CD8-positive, alpha-beta memory T cell (primary cell): Measurements from ENCODE around the gene FMNL1. TPM values are rescaled to one million over a fixed set of nuclear protein-coding genes. Genes with fewer than 3 reads are reported as not detected.
"Not testable (repeated sequence)": the region's sequence is repeated elsewhere in the genome, so short reads cannot be mapped to it uniquely, and the experiment has no call there.

Experiments used
- CTCF ChIA-PET: fragments of 350-600 bp; sonication (Branson Sonifier 250); formaldehyde crosslinking; loops from one replicate; lab custom pipeline; 2021; ENCODE audit warnings: antibody characterized with exemption; lab: Charles Lee
- POLR2A ChIA-PET: fragments of 350-600 bp; sonication (Branson Sonifier 250); formaldehyde crosslinking; loops from one replicate; lab custom pipeline; 2021; ENCODE audit warnings: antibody characterized with exemption; lab: Charles Lee
- DNase-seq, 5 donors: peaks; one replicate each; pipeline versions ENCODE4 v3.0.0 to v3.0.0-alpha.2; 2020 to 2022; ENCODE audit warnings: mixed read lengths in 1 of 5
- H3K27ac ChIP-seq: one replicate; pipeline ENCODE4 v1.7.0; 2013; ENCODE audit warnings: low read depth, mild to moderate bottlenecking, low read length, moderate library complexity
- H3K27me3 ChIP-seq: 2 replicates; pipeline ENCODE4 v1.7.0; 2013; ENCODE audit warnings: low read length, mild to moderate bottlenecking; ENCODE audit not compliant: insufficient read depth, poor library complexity, severe bottlenecking
- H3K36me3 ChIP-seq: 2 replicates; pipeline ENCODE4 v1.7.0; 2013; ENCODE audit warnings: mild to moderate bottlenecking, low read length, moderate library complexity; ENCODE audit not compliant: insufficient read depth
- H3K4me1 ChIP-seq: 2 replicates; pipeline ENCODE4 v1.7.0; 2013; ENCODE audit warnings: mild to moderate bottlenecking, low read length, moderate library complexity; ENCODE audit not compliant: insufficient read depth
- H3K4me3 ChIP-seq: 2 replicates; pipeline ENCODE4 v1.7.0; 2013; ENCODE audit warnings: mild to moderate bottlenecking, low read length
- H3K9me3 ChIP-seq: 2 replicates; pipeline ENCODE4 v1.7.0; 2013; ENCODE audit warnings: mild to moderate bottlenecking, low read length
- H3K27ac Mint-ChIP-seq, 8 donors: one replicate each; pipeline ENCODE4 v1.8.0; 2020 to 2021; ENCODE audit warnings: mixed read lengths in 8 of 8, mild to moderate bottlenecking in 6 of 8, inconsistent platforms in 3 of 8, moderate library complexity in 3 of 8
- H3K27me3 Mint-ChIP-seq, 2 donors: one replicate each; pipeline ENCODE4 v1.8.0; 2020 to 2021; ENCODE audit warnings: mixed read lengths in 2 of 2, mild to moderate bottlenecking in 1 of 2, moderate library complexity in 1 of 2
- H3K36me3 Mint-ChIP-seq, 3 donors: one replicate each; pipeline ENCODE4 v1.8.0; 2020 to 2021; ENCODE audit warnings: mixed read lengths in 3 of 3, inconsistent platforms in 1 of 3, mild to moderate bottlenecking in 1 of 3
- H3K4me1 Mint-ChIP-seq, 3 donors: one replicate each; pipeline ENCODE4 v1.8.0; 2020 to 2021; ENCODE audit warnings: mixed read lengths in 3 of 3, inconsistent platforms in 1 of 3, mild to moderate bottlenecking in 1 of 3
- H3K4me3 Mint-ChIP-seq, 7 donors: one replicate each; pipeline ENCODE4 v1.8.0; 2020 to 2021; ENCODE audit warnings: mixed read lengths in 7 of 7, mild to moderate bottlenecking in 6 of 7, moderate library complexity in 4 of 7, inconsistent platforms in 2 of 7
- H3K9me3 Mint-ChIP-seq, 5 donors: one replicate each; pipeline ENCODE4 v1.8.0; 2020 to 2022; ENCODE audit warnings: mixed read lengths in 5 of 5, mild to moderate bottlenecking in 3 of 5, moderate library complexity in 2 of 5, inconsistent platforms in 1 of 5
- polyA plus RNA-seq: library from polyadenylated mRNA; unstranded; fragments of 300-500 nt; fragmentation: Illumina TruSeq; gene quantifications from one replicate; pipeline ENCODE4 v1.2.3, GENCODE V29; 2021
- total RNA-seq, 2 experiments: library from RNA; stranded (reverse); gene quantifications; one replicate each; pipeline ENCODE4 v1.2.3, GENCODE V29; 2021

Gene FMNL1
- total and polyA plus RNA-seq, 3 experiments from 2014 or later = 58.6 to 265 (median 260) TPM

DNA sequence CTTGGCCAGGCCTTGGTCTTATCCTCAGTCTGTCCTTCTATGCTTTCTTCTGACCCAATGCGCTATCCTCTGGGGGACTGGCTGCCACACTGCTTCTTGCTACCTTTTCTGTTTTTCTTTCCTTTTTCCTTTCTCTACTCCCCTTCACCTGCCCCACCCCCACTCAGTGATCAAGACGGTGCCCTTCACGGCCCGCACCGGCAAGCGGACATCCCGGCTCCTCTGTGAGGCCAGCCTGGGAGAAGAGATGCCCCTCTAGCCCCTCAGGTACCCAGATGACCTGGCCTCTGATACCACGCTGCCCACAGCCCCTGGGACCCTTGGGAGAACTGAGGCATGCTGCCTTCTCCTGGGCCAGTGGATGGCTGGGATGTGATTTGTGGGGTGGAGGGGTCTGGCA lies 24.7 kb downstream of the FMNL1 start:
- H3K4me1 ChIP-seq = peaks cover 47% of the 10 kb centered on the region
- peak overlapping the region; percentile 93 to 100 (median 97) for H3K27ac Mint-ChIP-seq
- H3K27ac ChIP-seq = peak overlapping the region; percentile 90
- no peak for DNase-seq
- H3K4me3 ChIP-seq = peak overlapping the region; percentile 51
- H3K9me3 Mint-ChIP-seq = no peaks in the 10 kb centered on the region
- no peaks in the 10 kb centered on the region for H3K27me3 Mint-ChIP-seq
- peak overlapping the region; percentile 56 to 88 (median 64) for H3K4me3 Mint-ChIP-seq
- H3K9me3 ChIP-seq = no peaks in the 10 kb centered on the region
- peaks cover 4 to 74% (median 4%) of the 10 kb centered on the region in 3 donors for H3K36me3 Mint-ChIP-seq
- H3K27me3 ChIP-seq = no peaks in the 10 kb centered on the region
- ChIA-PET CTCF (interaction anchor here (1.3 to 5.6 kb wide), 7 partner anchors 11 to 85 kb away, joined by 3 to 74 read pairs (median 19); partner anchors contain the start of genes FMNL1 and HEXIM2), POLR2A (interaction anchor here (1.3 to 10.2 kb wide), 2 partner anchors 22 to 31 kb away, joined by 3 to 189 read pairs; partner anchors contain the start of gene FMNL1)
- H3K36me3 ChIP-seq = peaks cover 47% of the 10 kb centered on the region
- H3K4me1 Mint-ChIP-seq = peaks cover 31 to 67% (median 32%) of the 10 kb centered on the region in 3 donors

DNA sequence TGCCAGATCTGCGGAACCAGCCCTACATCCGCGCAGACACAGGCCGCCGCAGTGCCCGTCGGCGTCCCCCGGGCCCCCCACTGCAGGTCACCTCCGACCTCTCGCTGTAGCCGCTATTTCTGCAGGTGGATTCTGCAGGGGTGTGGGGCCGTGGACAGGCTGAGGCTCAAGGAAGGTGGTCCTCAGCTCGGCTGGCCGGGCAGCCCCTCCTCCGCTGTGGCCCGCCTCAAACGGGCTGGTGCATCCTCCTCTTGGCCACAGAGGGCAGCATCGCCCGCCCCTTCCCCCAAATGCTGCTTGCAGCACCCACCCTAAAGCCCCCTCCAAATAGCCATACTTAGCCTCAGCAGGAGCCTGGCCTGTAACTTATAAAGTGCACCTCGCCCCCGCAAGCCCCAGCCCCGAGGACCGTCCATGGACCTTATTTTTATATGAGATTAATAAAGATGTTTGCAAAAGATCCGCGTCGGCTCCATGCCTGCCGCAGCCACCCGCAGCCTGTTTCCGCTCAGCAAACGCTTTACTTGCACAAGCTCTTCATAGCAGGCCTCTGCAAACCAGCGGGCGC lies 25.3 kb downstream of the FMNL1 start:
- H3K27me3 ChIP-seq = no peaks in the 10 kb centered on the region
- peak overlapping the region; percentile 93 to 100 (median 97) for H3K27ac Mint-ChIP-seq
- H3K4me1 ChIP-seq = peaks cover 49% of the 10 kb centered on the region
- CTCF ChIA-PET = interaction anchor here (0.7 to 5.6 kb wide), 12 partner anchors 11 to 134 kb away, joined by 3 to 74 read pairs (median 8); partner anchors contain the start of genes ACBD4 and FMNL1
- H3K27ac ChIP-seq = peak overlapping the region; percentile 90
- H3K4me1 Mint-ChIP-seq = peaks cover 31 to 69% (median 34%) of the 10 kb centered on the region in 3 donors
- DNase-seq = peak in 1 of 5 donors; percentile 89
- H3K4me3 Mint-ChIP-seq = peak overlapping the region; percentile 85 to 94 (median 88)
- no peaks in the 10 kb centered on the region for H3K9me3 Mint-ChIP-seq
- POLR2A ChIA-PET = interaction anchor here (0.7 to 10.2 kb wide), 7 partner anchors 10 to 163 kb away, joined by 3 to 189 read pairs (median 7); partner anchors contain the start of genes FMNL1, HEXIM2 and MAP3K14
- peaks cover 4 to 77% (median 5%) of the 10 kb centered on the region in 3 donors for H3K36me3 Mint-ChIP-seq
- H3K4me3 ChIP-seq = peak overlapping the region; percentile 51
- H3K36me3 ChIP-seq = peaks cover 46% of the 10 kb centered on the region
- H3K9me3 ChIP-seq = no peaks in the 10 kb centered on the region
- H3K27me3 Mint-ChIP-seq = no peaks in the 10 kb centered on the region

DNA sequence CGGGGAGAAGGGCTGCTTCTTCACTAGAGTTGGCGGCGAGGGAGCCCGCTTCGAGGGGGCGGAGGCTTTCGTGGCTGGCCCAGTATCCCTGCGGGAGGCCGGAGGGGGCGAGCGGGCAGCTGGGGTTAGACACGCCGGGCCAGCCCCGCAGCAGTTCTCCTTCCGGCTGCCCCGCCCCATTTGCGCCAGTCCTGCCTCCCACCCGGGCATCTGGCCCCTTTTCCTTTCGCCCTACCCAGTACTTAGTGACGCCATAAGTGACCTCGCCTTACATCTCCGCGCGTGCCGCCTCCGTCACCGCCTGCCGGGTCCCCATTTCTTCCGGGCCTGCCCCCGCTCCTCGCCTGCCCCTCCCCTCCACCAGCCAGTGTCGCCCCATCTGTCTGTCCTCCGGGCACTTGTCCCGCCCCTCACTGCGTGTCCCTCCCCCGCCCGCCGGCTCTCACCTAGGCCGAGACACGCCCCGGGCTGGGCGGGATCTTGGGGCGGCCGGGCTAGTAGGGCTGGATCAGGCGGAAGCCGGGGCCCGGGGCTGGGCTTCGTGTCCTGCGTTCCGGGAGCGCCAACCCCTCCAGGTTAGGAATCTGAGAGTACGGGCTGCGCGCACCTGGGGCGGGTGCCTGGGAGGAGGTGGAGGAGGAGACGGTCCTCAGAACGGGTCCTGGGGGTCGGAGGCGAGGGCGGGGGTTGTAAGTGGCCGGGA lies 25.9 kb downstream of the FMNL1 start:
- Mint-ChIP-seq H3K27ac (peak overlapping the region; percentile 93 to 100 (median 97)), H3K27me3 (no peaks in the 10 kb centered on the region), H3K4me3 (peak overlapping the region; percentile 85 to 94 (median 88)), H3K36me3 (peaks cover 4 to 74% (median 6%) of the 10 kb centered on the region in 3 donors), H3K9me3 (no peaks in the 10 kb centered on the region), H3K4me1 (peaks cover 31 to 71% (median 40%) of the 10 kb centered on the region in 3 donors)
- Histone ChIP-seq H3K4me3 (peak overlapping the region; percentile 69), H3K4me1 (peaks cover 56% of the 10 kb centered on the region), H3K9me3 (no peaks in the 10 kb centered on the region), H3K36me3 (peaks cover 49% of the 10 kb centered on the region), H3K27me3 (no peaks in the 10 kb centered on the region), H3K27ac (peak overlapping the region; percentile 90)
- ChIA-PET CTCF (interaction anchor here (0.7 to 5.6 kb wide), 13 partner anchors 10 to 133 kb away, joined by 3 to 74 read pairs (median 5); partner anchors contain the start of genes ACBD4 and FMNL1), POLR2A (interaction anchor here (0.7 to 10.2 kb wide), 11 partner anchors 9 to 162 kb away, joined by 3 to 189 read pairs (median 7); partner anchors contain the start of genes FMNL1, HEXIM1, HEXIM2 and MAP3K14)
- DNase-seq = peak; percentile 92 to 99 (median 98)

DNA sequence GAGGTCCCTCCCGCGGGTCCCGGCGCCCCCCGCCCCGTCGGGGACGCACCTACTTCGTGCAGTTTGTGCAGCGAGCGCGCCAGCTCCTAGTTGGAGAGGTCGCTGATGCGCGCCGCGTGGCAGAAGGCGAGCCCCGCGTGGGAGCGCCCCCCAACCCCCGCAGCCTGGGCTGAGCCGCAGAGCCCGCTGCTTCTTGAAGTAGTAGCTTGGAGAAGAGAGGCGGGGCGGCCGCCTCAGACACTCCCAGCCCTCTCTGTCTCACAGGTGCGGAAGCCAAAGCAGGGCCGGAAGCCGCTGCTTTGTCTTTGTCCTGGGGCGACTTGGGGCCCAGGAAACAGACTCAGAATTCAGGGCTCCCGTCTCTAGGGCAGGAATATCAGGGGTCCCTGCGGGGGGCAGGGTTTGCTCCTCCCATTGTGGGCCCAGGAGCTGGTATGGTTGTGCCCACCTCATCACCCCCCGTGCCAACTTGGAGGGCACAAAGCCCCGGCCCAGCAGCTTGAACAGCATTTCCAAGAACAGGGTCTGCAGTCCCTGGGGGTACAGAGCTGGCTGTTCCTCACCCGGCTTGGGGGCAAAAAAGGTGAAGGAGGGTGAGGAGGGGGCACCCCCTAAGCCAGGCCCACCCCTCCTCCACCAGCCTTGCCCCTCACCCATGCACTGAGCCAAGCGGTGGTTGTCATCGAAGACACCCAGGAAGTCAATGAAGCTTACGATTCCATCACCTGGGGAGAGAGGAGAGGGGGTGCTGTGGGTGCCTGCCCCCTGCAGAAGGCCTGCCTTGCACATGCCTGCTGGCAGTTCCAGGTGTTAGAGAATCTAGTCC lies 26.7 kb downstream of the FMNL1 start:
- Mint-ChIP-seq H3K4me3 (peak overlapping the region; percentile 85 to 94 (median 88)), H3K9me3 (no peaks in the 10 kb centered on the region), H3K4me1 (peaks cover 39 to 75% (median 48%) of the 10 kb centered on the region in 3 donors), H3K36me3 (peaks cover 4 to 68% (median 6%) of the 10 kb centered on the region in 3 donors), H3K27ac (peak overlapping the region; percentile 94 to 100 (median 98)), H3K27me3 (no peaks in the 10 kb centered on the region)
- peak; percentile 78 to 91 (median 84) for DNase-seq
- no peaks in the 10 kb centered on the region for H3K9me3 ChIP-seq
- peak overlapping the region; percentile 90 for H3K27ac ChIP-seq
- peaks cover 63% of the 10 kb centered on the region for H3K4me1 ChIP-seq
- no peaks in the 10 kb centered on the region for H3K27me3 ChIP-seq
- H3K36me3 ChIP-seq = peaks cover 43% of the 10 kb centered on the region
- ChIA-PET CTCF (interaction anchor here (0.7 to 5.6 kb wide), 12 partner anchors 10 to 137 kb away, joined by 3 to 74 read pairs (median 8); partner anchors contain the start of genes ACBD4 and FMNL1), POLR2A (interaction anchor here (0.6 to 10.2 kb wide), 10 partner anchors 9 to 141 kb away, joined by 3 to 189 read pairs (median 7); partner anchors contain the start of genes FMNL1, HEXIM1, HEXIM2 and MAP3K14)
- H3K4me3 ChIP-seq = peak overlapping the region; percentile 69

DNA sequence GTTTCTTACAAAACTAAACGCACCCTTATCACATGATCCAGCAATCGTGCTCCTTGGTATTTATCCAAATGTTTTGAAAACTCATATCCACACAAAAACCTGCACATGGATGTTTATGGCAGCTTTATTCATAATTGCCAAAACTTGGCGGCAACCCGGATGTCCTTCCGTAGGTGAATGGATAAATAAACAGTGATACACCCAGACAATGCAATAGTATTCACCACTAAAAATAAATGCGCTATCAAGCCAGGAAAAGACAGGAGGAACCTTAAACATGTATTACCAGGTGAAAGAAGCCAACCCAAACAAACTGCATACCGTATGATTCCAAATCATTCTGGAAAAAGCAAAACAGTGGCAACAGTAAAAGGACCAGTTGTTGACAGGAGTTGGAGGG lies 30.2 kb downstream of the FMNL1 start:
- no peak for DNase-seq
- peak overlapping the region in 5 of 8 donors; percentile 45 to 87 (median 50) for H3K27ac Mint-ChIP-seq
- peaks cover 0 to 2% (median 0%) of the 10 kb centered on the region in 5 donors for H3K9me3 Mint-ChIP-seq

DNA sequence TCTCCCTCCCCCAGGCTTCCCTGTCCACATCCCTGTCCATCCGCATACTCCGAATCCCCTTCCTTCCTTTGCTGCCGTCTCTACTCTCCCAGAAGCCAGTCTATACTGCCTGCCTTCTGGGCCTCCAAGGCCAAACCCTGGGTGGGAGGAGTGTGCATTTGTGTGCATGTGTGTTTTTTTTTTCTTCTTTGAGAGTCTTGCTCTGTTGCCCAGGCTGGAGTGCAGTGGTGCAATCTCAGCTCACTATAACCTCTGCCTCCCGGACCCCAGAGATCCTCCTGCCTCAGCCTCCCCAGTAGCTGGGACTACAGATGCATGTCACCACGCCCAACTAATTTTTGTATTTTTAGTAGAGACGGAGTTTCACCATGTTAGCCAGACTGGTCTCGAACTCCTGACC lies 31.6 kb downstream of the FMNL1 start:
- H3K4me3 Mint-ChIP-seq, H3K27me3 ChIP-seq, H3K9me3 ChIP-seq, H3K27me3 Mint-ChIP-seq, POLR2A ChIA-PET, H3K9me3 Mint-ChIP-seq, DNase-seq, H3K4me3 ChIP-seq, H3K36me3 ChIP-seq: not testable (repeated sequence)
- Mint-ChIP-seq H3K36me3 (peaks cover 0 to 25% (median 6%) of the 10 kb centered on the region in 3 donors), H3K27ac (peak overlapping the region in 7 of 8 donors; percentile 24 to 85 (median 71)), H3K4me1 (peaks cover 44 to 73% (median 51%) of the 10 kb centered on the region in 3 donors)
- Histone ChIP-seq H3K27ac (peak overlapping the region; percentile 20), H3K4me1 (peaks cover 68% of the 10 kb centered on the region)
- CTCF ChIA-PET = interaction anchor here (1.2 to 4.7 kb wide), 4 partner anchors 18 to 132 kb away, joined by 3 to 23 read pairs (median 4); partner anchors contain the start of gene MAP3K14

More for the DNA sequence above, 30.2 kb downstream of the FMNL1 start:
- no peak overlapping the region for H3K4me3 ChIP-seq
- H3K4me3 Mint-ChIP-seq = no peak overlapping the region
- CTCF ChIA-PET = interaction anchor here (2.0 kb wide), 1 partner anchor 33 kb away, joined by 6 read pairs; no protein-coding TSS in a partner anchor
- H3K27ac ChIP-seq = no peak overlapping the region
- H3K4me1 Mint-ChIP-seq = peaks cover 47 to 76% (median 51%) of the 10 kb centered on the region in 3 donors
- peaks cover 9% of the 10 kb centered on the region for H3K36me3 ChIP-seq
- no peaks in the 10 kb centered on the region for H3K27me3 Mint-ChIP-seq
- no peaks in the 10 kb centered on the region for H3K27me3 ChIP-seq
- H3K9me3 ChIP-seq = no peaks in the 10 kb centered on the region
- POLR2A ChIA-PET = no interaction called here
- peaks cover 3 to 32% (median 5%) of the 10 kb centered on the region in 3 donors for H3K36me3 Mint-ChIP-seq
- peaks cover 69% of the 10 kb centered on the region for H3K4me1 ChIP-seq
